ENCODE data around the gene LILRB4.
"Not testable (repeated sequence)": the region's sequence is repeated elsewhere in the genome, so short reads cannot be mapped to it uniquely, and the experiment has no call there.

Gene LILRB4

GRCh38 chr19:54677217-54677616 is 14.4 kb downstream of the LILRB4 start:
- intact Hi-C loops (cut with DNase I) = loop anchor here (10.0 kb wide), 1 partner anchor 202 kb away; the partner anchor contains the start of gene CDC42EP5
- no peak for DNase-seq

GRCh38 chr19:54681596-54681995 is 18.8 kb downstream of the LILRB4 start:
- intact Hi-C loops (cut with DNase I); DNase-seq: not testable (repeated sequence)

GRCh38 chr19:54682306-54682856 is 19.6 kb downstream of the LILRB4 start:
- no peak for DNase-seq
- intact Hi-C loops (cut with DNase I) = no loop called here

- peak in 2 of 42 donors; percentile 3 to 5 for DNase-seq
- intact Hi-C loops (cut with DNase I) = no loop called here
Observed at GRCh38 chr19:54684527-54684926, 21.7 kb downstream of the LILRB4 start.

GRCh38 chr19:54691582-54692297 is 29.0 kb downstream of the LILRB4 start:
- DNase-seq = no peak

GRCh38 chr19:54692298-54692615 is 29.5 kb downstream of the LILRB4 start:
- intact Hi-C loops (cut with DNase I) = no loop called here
- no peak for DNase-seq

More at GRCh38 chr19:54691582-54692297, 29.0 kb downstream of the LILRB4 start:
- intact Hi-C loops (cut with DNase I) = no loop called here

- intact Hi-C loops (cut with DNase I) = no loop called here
- DNase-seq = no peak
Observed at GRCh38 chr19:54694648-54695047, 31.9 kb downstream of the LILRB4 start.

- no peak for DNase-seq
- intact Hi-C loops (cut with DNase I) = no loop called here
Observed at GRCh38 chr19:54696117-54696548, 33.3 kb downstream of the LILRB4 start.

GRCh38 chr19:54696766-54697165 is 34.0 kb downstream of the LILRB4 start:
- no peak for DNase-seq
- intact Hi-C loops (cut with DNase I) = no loop called here

- intact Hi-C loops (cut with DNase I) = not testable (repeated sequence)
Observed at GRCh38 chr19:54697716-54698115, 34.9 kb downstream of the LILRB4 start.

GRCh38 chr19:54704928-54705327 is 42.1 kb downstream of the LILRB4 start:
- DNase-seq = no peak
- intact Hi-C loops (cut with DNase I) = no loop called here

More at GRCh38 chr19:54697716-54698115, 34.9 kb downstream of the LILRB4 start:
- DNase-seq = not testable (repeated sequence)

- no peak for DNase-seq
- intact Hi-C loops (cut with DNase I) = no loop called here
Observed at GRCh38 chr19:54707962-54708361, 45.2 kb downstream of the LILRB4 start.

- DNase-seq = no peak
- intact Hi-C loops (cut with DNase I) = no loop called here
Observed at GRCh38 chr19:54708781-54709180, 46.0 kb downstream of the LILRB4 start.

GRCh38 chr19:54709212-54709948 is 46.6 kb downstream of the LILRB4 start:
- intact Hi-C loops (cut with DNase I) = no loop called here
- DNase-seq = no peak

GRCh38 chr19:54709956-54710355 is 47.2 kb downstream of the LILRB4 start:
- intact Hi-C loops (cut with DNase I); DNase-seq: not testable (repeated sequence)
